ENCODE measurements around the gene POTEM. TPM values are rescaled to one million over a fixed set of nuclear protein-coding genes. Genes with fewer than 3 reads are reported as not detected.
"Not testable (repeated sequence)": the region's sequence is repeated elsewhere in the genome, so short reads cannot be mapped to it uniquely, and the experiment has no call there.

POTEM gene
- total RNA-seq, 1 donor from 2014 or later, result not detected

- H3K4me1 Mint-ChIP-seq (ENCODE audit: low read depth, unreplicated experiment); H3K27me3 Mint-ChIP-seq (ENCODE audit: low read depth, unreplicated experiment): not testable (repeated sequence)
These were observed 71.6 kb downstream of the POTEM start for GRCh38 chr14:19038785-19039184.

GRCh38 chr14:19043384-19043783 lies 76.2 kb downstream of the POTEM start:
- not testable (repeated sequence) for H3K36me3 Mint-ChIP-seq (ENCODE audit: low read depth, unreplicated experiment); H3K9me3 Mint-ChIP-seq (ENCODE audit: unreplicated experiment); H3K9me3 ChIP-seq (ENCODE audit: insufficient read depth, low read depth, low read length); H3K4me3 ChIP-seq (ENCODE audit: insufficient read depth, low read depth, low read length); H3K27me3 Mint-ChIP-seq (ENCODE audit: low read depth, unreplicated experiment); H3K27me3 ChIP-seq (ENCODE audit: insufficient read depth, low read length); H3K4me1 ChIP-seq (ENCODE audit: insufficient read depth, low read length); H3K79me2 ChIP-seq (ENCODE audit: insufficient read depth, low read length); H3K27ac ChIP-seq (ENCODE audit: low read depth, low read length); H3K4me3 Mint-ChIP-seq (ENCODE audit: unreplicated experiment); H2AFZ ChIP-seq (ENCODE audit: low read depth, low read length); H3K4me2 ChIP-seq (ENCODE audit: low read length); DNase-seq (ENCODE audit: low read depth); H3K4me1 Mint-ChIP-seq (ENCODE audit: low read depth, unreplicated experiment); H3K27ac Mint-ChIP-seq (ENCODE audit: unreplicated experiment); H3K36me3 ChIP-seq (ENCODE audit: insufficient read depth, low read length); FAIRE-seq; H4K20me1 ChIP-seq (ENCODE audit: insufficient read depth, low read length); H3K9ac ChIP-seq (ENCODE audit: low read length)

More at GRCh38 chr14:19038785-19039184, 71.6 kb downstream of the POTEM start:
- H3K27ac Mint-ChIP-seq (ENCODE audit: unreplicated experiment); H3K27ac ChIP-seq (ENCODE audit: low read depth, low read length); H2AFZ ChIP-seq (ENCODE audit: low read depth, low read length); H3K9me3 Mint-ChIP-seq (ENCODE audit: unreplicated experiment); H3K4me2 ChIP-seq (ENCODE audit: low read length); FAIRE-seq; H3K79me2 ChIP-seq (ENCODE audit: insufficient read depth, low read length); H3K4me1 ChIP-seq (ENCODE audit: insufficient read depth, low read length); H3K9ac ChIP-seq (ENCODE audit: low read length); DNase-seq (ENCODE audit: low read depth); H4K20me1 ChIP-seq (ENCODE audit: insufficient read depth, low read length); H3K27me3 ChIP-seq (ENCODE audit: insufficient read depth, low read length); H3K9me3 ChIP-seq (ENCODE audit: insufficient read depth, low read depth, low read length); H3K36me3 Mint-ChIP-seq (ENCODE audit: low read depth, unreplicated experiment); H3K4me3 ChIP-seq (ENCODE audit: insufficient read depth, low read depth, low read length); H3K36me3 ChIP-seq (ENCODE audit: insufficient read depth, low read length); H3K4me3 Mint-ChIP-seq (ENCODE audit: unreplicated experiment): not testable (repeated sequence)
